ENCODE data around the gene PEX12. TPM values are rescaled to one million over a fixed set of nuclear protein-coding genes. Genes with fewer than 3 reads are reported as not detected.
A peak's percentile ranks its signal among the peaks of the same experiment; 100 is the strongest.
"Not testable (repeated sequence)": the region's sequence is repeated elsewhere in the genome, so short reads cannot be mapped to it uniquely, and the experiment has no call there.

PEX12 gene
- polyA plus RNA-seq, 2 of the 4 experiments (the other 2 are of a cell fraction): 4.7 to 11.2 TPM

- CTCF ChIA-PET: interaction anchor here (1.6 to 15.4 kb wide), 4 partner anchors 220 to 362 kb away, joined by 3 to 308 read pairs (median 160); partner anchors contain the start of gene SLFN5
- Histone ChIP-seq H3K4me3 (no peak overlapping the region), H3K4me1 (no peaks in the 10 kb centered on the region), H3K27ac (no peak overlapping the region), H3K9me3 (no peaks in the 10 kb centered on the region), H3K4me2 (no peak overlapping the region)
- POLR2A ChIA-PET: no interaction called here
- no peak for TF ChIP-seq MAZ (IDR thresholded peaks at IDR 0.05; ENCODE audit: borderline replicate concordance, low read depth, low read length)
- TF ChIP-seq RNF2 (IDR thresholded peaks at IDR 0.05; ENCODE audit: borderline replicate concordance, low read depth): no peak
- no peak for TF ChIP-seq HES2 (IDR thresholded peaks at IDR 0.05)
- no peak for TF ChIP-seq RFX5 (IDR thresholded peaks at IDR 0.05)
- TF ChIP-seq HDAC2 (IDR thresholded peaks at IDR 0.05): no peak
- no peak for TF ChIP-seq EP300 (IDR thresholded peaks at IDR 0.05)
- no peak for TF ChIP-seq RAD21 (conservative IDR thresholded peaks at IDR 0.05 in 1 of 2, IDR thresholded peaks at IDR 0.05 in 1 of 2)
- no peak for TF ChIP-seq ATOH8 (CRISPR knock-in tag; IDR thresholded peaks at IDR 0.05; ENCODE audit: low read depth)
- TF ChIP-seq CHD4 (IDR thresholded peaks at IDR 0.05; ENCODE audit: borderline replicate concordance): no peak
- TF ChIP-seq MAFK (IDR thresholded peaks at IDR 0.05; ENCODE audit: partially characterized antibody): no peak
- no peak for TF ChIP-seq HOXA7 (CRISPR knock-in tag; IDR thresholded peaks at IDR 0.05)
- WGBS (ENCODE audit: missing lambda C conversion rate): 80% methylated on average over 1 of the region's 1 CpG
- FAIRE-seq (peak; percentile 56), DNase-seq (ENCODE audit: low read depth in 1 of 2, low spot score in 1 of 2) (no peak), ATAC-seq (no peak)
Measured at GRCh38 chr17:35531160-35531559, 47.2 kb downstream of the PEX12 start.

- 59% methylated on average over 8 of the region's 8 CpGs for WGBS (ENCODE audit: missing lambda C conversion rate)
- Histone ChIP-seq H3K27ac (no peak overlapping the region), H3K4me3 (no peak overlapping the region), H3K4me1 (no peaks in the 10 kb centered on the region), H3K9me3 (no peaks in the 10 kb centered on the region), H3K4me2 (no peak overlapping the region)
- DNase-seq (ENCODE audit: low read depth in 1 of 2, low spot score in 1 of 2) (no peak), ATAC-seq (no peak), FAIRE-seq (no peak)
- CTCF ChIA-PET: interaction anchor here (0.6 to 11.4 kb wide), 4 partner anchors 166 to 1089 kb away, joined by 3 to 291 read pairs (median 6); no protein-coding TSS in a partner anchor
- TF ChIP-seq ZSCAN20 (CRISPR knock-in tag; IDR thresholded peaks at IDR 0.05): no peak
- TF ChIP-seq FOSL2 (IDR thresholded peaks at IDR 0.05): no peak
- no peak for TF ChIP-seq FOSL2 (CRISPR knock-in tag; IDR thresholded peaks at IDR 0.05)
- no peak for TF ChIP-seq RFX5 (IDR thresholded peaks at IDR 0.05)
- TF ChIP-seq CTCF (IDR thresholded peaks at IDR 0.05): no peak
- no peak for TF ChIP-seq POLR2A (IDR thresholded peaks at IDR 0.05; ENCODE audit: low read length)
- POLR2A ChIA-PET: no interaction called here
Measured at GRCh38 chr17:35529866-35530265, 48.5 kb downstream of the PEX12 start.

GRCh38 chr17:35529326-35529725 lies 49.0 kb downstream of the PEX12 start:
- H3K27ac ChIP-seq; H3K4me1 ChIP-seq; ATAC-seq; DNase-seq (ENCODE audit: low read depth in 1 of 2, low spot score in 1 of 2); H3K4me3 ChIP-seq; H3K4me2 ChIP-seq; H3K9me3 ChIP-seq; POLR2A ChIA-PET; FAIRE-seq: not testable (repeated sequence)
- WGBS (ENCODE audit: missing lambda C conversion rate): 20% methylated on average over 1 of the region's 1 CpG
- CTCF ChIA-PET: interaction anchor here (0.6 to 1.3 kb wide), 3 partner anchors 167 to 1089 kb away, joined by 3 to 7 read pairs (median 4); no protein-coding TSS in a partner anchor

Small RNA genes lying within 50 kb of the gene (small RNA-seq; reads per million reads assigned to genes)
- gene AC004134.1 (0 to 0.58 (median 0) reads per million in 6 experiments), gene AC015911.1 (0 reads per million in 6 experiments), gene SNORD7 (7.4 to 64.2 (median 33.1) reads per million in 6 experiments)

Other genes with a start within 250 kb of the PEX12 start
- 24.0 and 27.2 TPM in 2 replicates for gene SLFN11, start 204.9 kb downstream of the PEX12 start, polyA plus RNA-seq (2011; rRNA removed)
- 6.9 to 8.2 TPM (median 7.4 TPM) in 3 replicates for gene SLFN11, start 204.9 kb downstream of the PEX12 start, polyA plus RNA-seq (2017; fragmentation: RNase III; extraction: RNeasy Plus Mini Kit Qiagen cat#74134 plus additional on column Dnase treatment)
- 0.16 and 0.23 TPM in 2 replicates for gene SLFN12, start 146.1 kb downstream of the PEX12 start, polyA plus RNA-seq (2011; rRNA removed)
- gene SLFN12, start 146.1 kb downstream of the PEX12 start, polyA plus RNA-seq (2017; fragmentation: RNase III; extraction: RNeasy Plus Mini Kit Qiagen cat#74134 plus additional on column Dnase treatment): 0.08 to 0.12 TPM (median 0.09 TPM) in 3 replicates
- 12.2 and 12.5 TPM in 2 replicates for gene SLFN13, start 129.8 kb downstream of the PEX12 start, polyA plus RNA-seq (2011; rRNA removed)
- 5.4 to 6.8 TPM (median 6.6 TPM) in 3 replicates for gene SLFN13, start 129.8 kb downstream of the PEX12 start, polyA plus RNA-seq (2017; fragmentation: RNase III; extraction: RNeasy Plus Mini Kit Qiagen cat#74134 plus additional on column Dnase treatment)
- gene SLFN12L, start 40.9 kb downstream of the PEX12 start, polyA plus RNA-seq (2011; rRNA removed): not detected in 2 replicates
- gene SLFN12L, start 40.9 kb downstream of the PEX12 start, polyA plus RNA-seq (2017; fragmentation: RNase III; extraction: RNeasy Plus Mini Kit Qiagen cat#74134 plus additional on column Dnase treatment): not detected in 3 replicates
- not detected in 2 replicates for gene SLFN14, start 17.8 kb downstream of the PEX12 start, polyA plus RNA-seq (2011; rRNA removed)
- not detected in 3 replicates for gene SLFN14, start 17.8 kb downstream of the PEX12 start, polyA plus RNA-seq (2017; fragmentation: RNase III; extraction: RNeasy Plus Mini Kit Qiagen cat#74134 plus additional on column Dnase treatment)
- gene AP2B1, start 8.8 kb upstream of the PEX12 start, polyA plus RNA-seq (2011; rRNA removed): 278 and 309 TPM in 2 replicates
- gene AP2B1, start 8.8 kb upstream of the PEX12 start, polyA plus RNA-seq (2017; fragmentation: RNase III; extraction: RNeasy Plus Mini Kit Qiagen cat#74134 plus additional on column Dnase treatment): 110 to 139 TPM (median 114 TPM) in 3 replicates
- 0.05 and 0.07 TPM in 2 replicates for gene RASL10B, start 153.1 kb upstream of the PEX12 start, polyA plus RNA-seq (2011; rRNA removed)
- gene RASL10B, start 153.1 kb upstream of the PEX12 start, polyA plus RNA-seq (2017; fragmentation: RNase III; extraction: RNeasy Plus Mini Kit Qiagen cat#74134 plus additional on column Dnase treatment): 0.10 to 0.26 TPM (median 0.24 TPM) in 3 replicates
- gene GAS2L2, start 174.7 kb upstream of the PEX12 start, polyA plus RNA-seq (2011; rRNA removed): 0.06 and 0.12 TPM in 2 replicates
- gene GAS2L2, start 174.7 kb upstream of the PEX12 start, polyA plus RNA-seq (2017; fragmentation: RNase III; extraction: RNeasy Plus Mini Kit Qiagen cat#74134 plus additional on column Dnase treatment): 0.09 to 0.15 TPM (median 0.13 TPM) in 3 replicates
- 0.19 TPM in 1 of 2 replicates, not detected in the other for gene C17orf50, start 182.3 kb upstream of the PEX12 start, polyA plus RNA-seq (2011; rRNA removed)
- gene C17orf50, start 182.3 kb upstream of the PEX12 start, polyA plus RNA-seq (2017; fragmentation: RNase III; extraction: RNeasy Plus Mini Kit Qiagen cat#74134 plus additional on column Dnase treatment): 0.12 to 0.28 TPM (median 0.22 TPM) in 3 replicates
- gene MMP28, start 217.1 kb upstream of the PEX12 start, polyA plus RNA-seq (2011; rRNA removed): 6.7 and 7.1 TPM in 2 replicates
- gene MMP28, start 217.1 kb upstream of the PEX12 start, polyA plus RNA-seq (2017; fragmentation: RNase III; extraction: RNeasy Plus Mini Kit Qiagen cat#74134 plus additional on column Dnase treatment): 5.2 to 8.3 TPM (median 6.6 TPM) in 3 replicates
- gene TAF15, start 230.9 kb upstream of the PEX12 start, polyA plus RNA-seq (2011; rRNA removed): 130 and 213 TPM in 2 replicates
- 543 to 568 TPM (median 544 TPM) in 3 replicates for gene TAF15, start 230.9 kb upstream of the PEX12 start, polyA plus RNA-seq (2017; fragmentation: RNase III; extraction: RNeasy Plus Mini Kit Qiagen cat#74134 plus additional on column Dnase treatment)